ENCODE measurements around the gene CDC42SE2. TPM values are rescaled to one million over a fixed set of nuclear protein-coding genes. Genes with fewer than 3 reads are reported as not detected.

CDC42SE2 gene
- polyA plus RNA-seq, 1 donor from 2014 or later = 48.2 TPM

DNA sequence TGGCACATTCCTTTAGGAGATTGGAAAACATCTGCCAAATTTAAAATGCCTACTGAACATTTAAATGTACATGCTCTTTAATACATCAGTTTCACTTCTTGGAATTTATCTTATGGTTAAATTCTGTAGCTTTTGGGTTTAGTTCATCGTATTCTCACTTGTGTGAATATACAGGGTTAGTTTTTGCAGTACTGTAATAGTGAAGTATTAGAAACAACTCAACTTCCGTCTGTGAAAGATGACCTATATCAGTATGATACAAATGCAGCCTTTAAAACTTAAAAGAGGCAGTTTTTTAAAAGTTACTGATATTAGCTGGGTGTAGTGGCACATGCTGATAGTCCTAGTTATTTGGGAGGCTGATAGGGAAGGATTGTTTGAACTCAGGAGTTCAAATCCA, 57.2 kb downstream of the CDC42SE2 start:
- Histone ChIP-seq H3K36me3 (ENCODE audit: insufficient read depth, low read length) (no peaks in the 10 kb centered on the region), H3K27me3 (ENCODE audit: insufficient read depth, low read depth, low read length) (no peaks in the 10 kb centered on the region), H3F3A (ENCODE audit: insufficient read depth, low read length, poor library complexity, severe bottlenecking) (no peaks in the 10 kb centered on the region), H3K9ac (ENCODE audit: low read length) (no peak overlapping the region), H3K79me2 (replicated peaks; ENCODE audit: insufficient read depth, low read length) (peaks cover 51% of the 10 kb centered on the region), H3K4me3 (ENCODE audit: low read length) (no peak overlapping the region), H2AFZ (ENCODE audit: low read depth, low read length) (no peak overlapping the region), H4K20me1 (ENCODE audit: insufficient read depth) (no peaks in the 10 kb centered on the region), H3K4me2 (ENCODE audit: low read length) (no peak overlapping the region), H3K9me2 (ENCODE audit: insufficient read depth, low read length) (no peaks in the 10 kb centered on the region), H3K27ac (ENCODE audit: low read length) (no peak overlapping the region), H3K9me3 (ENCODE audit: low read length) (no peaks in the 10 kb centered on the region)
- TF ChIP-seq SMC3 (conservative IDR thresholded peaks at IDR 0.05; ENCODE audit: poor library complexity) = no peak
- TF ChIP-seq POLR2AphosphoS5 (IDR thresholded peaks at IDR 0.05) = no peak
- TF ChIP-seq CTCF (IDR thresholded peaks at IDR 0.05; ENCODE audit: poor library complexity, severe bottlenecking) = no peak
- no peak for TF ChIP-seq RAD21 (conservative IDR thresholded peaks at IDR 0.05)
- TF ChIP-seq TAF1 (IDR thresholded peaks at IDR 0.05; ENCODE audit: low read depth) = no peak
- TF ChIP-seq EZH2 (IDR thresholded peaks at IDR 0.05; ENCODE audit: borderline replicate concordance, insufficient read depth, low read length, poor library complexity, severe bottlenecking) = no peak
- TF ChIP-seq, protein P1, sequence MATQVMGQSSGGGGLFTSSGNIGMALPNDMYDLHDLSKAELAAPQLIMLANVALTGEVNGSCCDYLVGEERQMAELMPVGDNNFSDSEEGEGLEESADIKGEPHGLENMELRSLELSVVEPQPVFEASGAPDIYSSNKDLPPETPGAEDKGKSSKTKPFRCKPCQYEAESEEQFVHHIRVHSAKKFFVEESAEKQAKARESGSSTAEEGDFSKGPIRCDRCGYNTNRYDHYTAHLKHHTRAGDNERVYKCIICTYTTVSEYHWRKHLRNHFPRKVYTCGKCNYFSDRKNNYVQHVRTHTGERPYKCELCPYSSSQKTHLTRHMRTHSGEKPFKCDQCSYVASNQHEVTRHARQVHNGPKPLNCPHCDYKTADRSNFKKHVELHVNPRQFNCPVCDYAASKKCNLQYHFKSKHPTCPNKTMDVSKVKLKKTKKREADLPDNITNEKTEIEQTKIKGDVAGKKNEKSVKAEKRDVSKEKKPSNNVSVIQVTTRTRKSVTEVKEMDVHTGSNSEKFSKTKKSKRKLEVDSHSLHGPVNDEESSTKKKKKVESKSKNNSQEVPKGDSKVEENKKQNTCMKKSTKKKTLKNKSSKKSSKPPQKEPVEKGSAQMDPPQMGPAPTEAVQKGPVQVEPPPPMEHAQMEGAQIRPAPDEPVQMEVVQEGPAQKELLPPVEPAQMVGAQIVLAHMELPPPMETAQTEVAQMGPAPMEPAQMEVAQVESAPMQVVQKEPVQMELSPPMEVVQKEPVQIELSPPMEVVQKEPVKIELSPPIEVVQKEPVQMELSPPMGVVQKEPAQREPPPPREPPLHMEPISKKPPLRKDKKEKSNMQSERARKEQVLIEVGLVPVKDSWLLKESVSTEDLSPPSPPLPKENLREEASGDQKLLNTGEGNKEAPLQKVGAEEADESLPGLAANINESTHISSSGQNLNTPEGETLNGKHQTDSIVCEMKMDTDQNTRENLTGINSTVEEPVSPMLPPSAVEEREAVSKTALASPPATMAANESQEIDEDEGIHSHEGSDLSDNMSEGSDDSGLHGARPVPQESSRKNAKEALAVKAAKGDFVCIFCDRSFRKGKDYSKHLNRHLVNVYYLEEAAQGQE (IDR thresholded peaks at IDR 0.05; ENCODE audit: borderline replicate concordance) = no peak
- no peak for TF ChIP-seq MXI1 (conservative IDR thresholded peaks at IDR 0.05; ENCODE audit: poor library complexity, severe bottlenecking)
- TF ChIP-seq EP300 (conservative IDR thresholded peaks at IDR 0.05; ENCODE audit: poor library complexity, severe bottlenecking) = no peak

- Histone ChIP-seq H3K36me3 (ENCODE audit: insufficient read depth, low read length) (peaks cover 4% of the 10 kb centered on the region), H4K20me1 (ENCODE audit: insufficient read depth) (no peaks in the 10 kb centered on the region), H3K27me3 (ENCODE audit: insufficient read depth, low read depth, low read length) (no peaks in the 10 kb centered on the region), H3K27ac (ENCODE audit: low read length) (no peak overlapping the region), H3K79me2 (replicated peaks; ENCODE audit: insufficient read depth, low read length) (peaks cover 54% of the 10 kb centered on the region), H3K4me3 (ENCODE audit: low read length) (no peak overlapping the region), H3K9ac (ENCODE audit: low read length) (no peak overlapping the region), H3K4me2 (ENCODE audit: low read length) (no peak overlapping the region), H3F3A (ENCODE audit: insufficient read depth, low read length, poor library complexity, severe bottlenecking) (no peaks in the 10 kb centered on the region), H3K9me2 (ENCODE audit: insufficient read depth, low read length) (no peaks in the 10 kb centered on the region), H2AFZ (ENCODE audit: low read depth, low read length) (no peak overlapping the region), H3K9me3 (ENCODE audit: low read length) (no peaks in the 10 kb centered on the region)
- TF ChIP-seq POLR2AphosphoS5 (IDR thresholded peaks at IDR 0.05) = no peak
These were observed 59.1 kb downstream of the CDC42SE2 start for GRCh38 chr5:131322926-131323325.

DNA sequence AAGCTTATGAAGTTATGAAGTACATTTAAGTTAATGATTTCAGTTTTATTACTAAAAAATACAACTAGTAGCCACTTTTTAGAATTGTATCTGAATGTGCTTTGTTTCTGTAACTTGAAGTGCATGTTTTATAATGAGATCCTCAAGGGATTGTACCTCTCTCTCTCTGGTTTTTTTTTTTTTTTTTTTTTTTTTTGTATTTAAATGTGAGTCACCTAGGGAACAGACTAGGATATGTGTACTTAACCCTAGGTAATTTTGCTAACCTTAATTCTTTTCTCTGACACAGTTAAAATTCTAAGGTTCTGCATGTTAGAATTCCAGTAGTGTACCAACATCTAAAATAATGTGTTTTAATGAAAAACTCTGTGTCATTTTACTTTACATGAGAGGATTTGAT, 59.5 kb downstream of the CDC42SE2 start:
- no peak overlapping the region for H2AFZ ChIP-seq (ENCODE audit: low read depth, low read length)
- no peak for TF ChIP-seq POLR2AphosphoS5 (IDR thresholded peaks at IDR 0.05)
- no peak for TF ChIP-seq CTCF (IDR thresholded peaks at IDR 0.05; ENCODE audit: poor library complexity, severe bottlenecking)
- no peak for TF ChIP-seq TAF1 (IDR thresholded peaks at IDR 0.05; ENCODE audit: low read depth)
- TF ChIP-seq, protein P1 (IDR thresholded peaks at IDR 0.05; ENCODE audit: borderline replicate concordance) = no peak
- TF ChIP-seq SMC3 (conservative IDR thresholded peaks at IDR 0.05; ENCODE audit: poor library complexity) = no peak
- TF ChIP-seq RAD21 (conservative IDR thresholded peaks at IDR 0.05) = no peak
- no peak for TF ChIP-seq EZH2 (IDR thresholded peaks at IDR 0.05; ENCODE audit: borderline replicate concordance, insufficient read depth, low read length, poor library complexity, severe bottlenecking)
- no peak for TF ChIP-seq EP300 (conservative IDR thresholded peaks at IDR 0.05; ENCODE audit: poor library complexity, severe bottlenecking)
- no peak for TF ChIP-seq MXI1 (conservative IDR thresholded peaks at IDR 0.05; ENCODE audit: poor library complexity, severe bottlenecking)
- no peak overlapping the region for H3K4me2 ChIP-seq (ENCODE audit: low read length)
- no peaks in the 10 kb centered on the region for H3F3A ChIP-seq (ENCODE audit: insufficient read depth, low read length, poor library complexity, severe bottlenecking)
- H3K4me3 ChIP-seq (ENCODE audit: low read length) = no peak overlapping the region
- H4K20me1 ChIP-seq (ENCODE audit: insufficient read depth) = no peaks in the 10 kb centered on the region
- peaks cover 54% of the 10 kb centered on the region for H3K79me2 ChIP-seq (replicated peaks; ENCODE audit: insufficient read depth, low read length)
- H3K9me3 ChIP-seq (ENCODE audit: low read length) = no peaks in the 10 kb centered on the region
- no peaks in the 10 kb centered on the region for H3K27me3 ChIP-seq (ENCODE audit: insufficient read depth, low read depth, low read length)
- peaks cover 4% of the 10 kb centered on the region for H3K36me3 ChIP-seq (ENCODE audit: insufficient read depth, low read length)
- no peaks in the 10 kb centered on the region for H3K9me2 ChIP-seq (ENCODE audit: insufficient read depth, low read length)
- no peak overlapping the region for H3K9ac ChIP-seq (ENCODE audit: low read length)
- H3K27ac ChIP-seq (ENCODE audit: low read length) = no peak overlapping the region

All from neural cell (in vitro differentiated cells).